Calu3 (cell line): ENCODE results near the gene MRPS10. TPM values are rescaled to one million over a fixed set of nuclear protein-coding genes. Genes with fewer than 3 reads are reported as not detected.

Source experiments
- BruUV-seq: library from RNA; stranded (reverse); fragments of 400-500 nt; replicated peaks from 2 replicates; lab custom pipeline; 2021; lab: Mats Ljungman, UMichigan
- CTCF ChIA-PET: fragments of 300-600 bp; sonication (Branson Sonifier 250); formaldehyde crosslinking; loops from one replicate; lab custom pipeline; 2022; ENCODE audit warnings: antibody characterized with exemption; lab: Charles Lee
- DNase-seq: peaks from one replicate; pipeline ENCODE4 v3.0.0; 2022
- H3K27ac Mint-ChIP-seq: one replicate; pipeline ENCODE4 v1.8.0; 2022; ENCODE audit warnings: mixed read lengths; ENCODE audit not compliant: unreplicated experiment
- H3K27me3 Mint-ChIP-seq: one replicate; pipeline ENCODE4 v1.8.0; 2022; ENCODE audit warnings: mixed read lengths; ENCODE audit not compliant: unreplicated experiment
- H3K36me3 Mint-ChIP-seq: one replicate; pipeline ENCODE4 v1.8.0; 2022; ENCODE audit warnings: mild to moderate bottlenecking, moderate library complexity, mixed read lengths; ENCODE audit not compliant: insufficient read depth, unreplicated experiment
- H3K4me1 Mint-ChIP-seq: one replicate; pipeline ENCODE4 v1.8.0; 2022; ENCODE audit warnings: mild to moderate bottlenecking, low read depth, mixed read lengths; ENCODE audit not compliant: unreplicated experiment
- H3K4me3 Mint-ChIP-seq: one replicate; pipeline ENCODE4 v1.8.0; 2022; ENCODE audit warnings: mild to moderate bottlenecking, low read depth, moderate library complexity, mixed read lengths; ENCODE audit not compliant: unreplicated experiment
- H3K9me3 Mint-ChIP-seq: one replicate; pipeline ENCODE4 v1.8.0; 2022; ENCODE audit warnings: low read depth, mixed read lengths; ENCODE audit not compliant: unreplicated experiment
- CTCF ChIP-seq: fragments of 200-600 bp; IDR thresholded peaks from one replicate; pipeline ENCODE4 v1.8.0; 2022; ENCODE audit warnings: antibody characterized with exemption; ENCODE audit not compliant: unreplicated experiment
- intact Hi-C: fragments of 100-400 bp; cut with micrococcal nuclease; formaldehyde crosslinking; loops from one replicate; pipeline ENCODE4 v1.10.0; 2022; ENCODE audit not compliant: unreplicated experiment
- total RNA-seq: library from RNA; stranded (reverse); gene quantifications from 2 replicates; pipeline ENCODE4 v1.2.3, GENCODE V29; 2022

Gene MRPS10
- total RNA-seq, 1 experiment from 2014 or later = 50.0 TPM

GRCh38 chr6:42239736-42240375 is 22.2 kb upstream of the MRPS10 start:
- Mint-ChIP-seq H3K9me3 (no peaks in the 10 kb centered on the region), H3K4me1 (peaks cover 19% of the 10 kb centered on the region), H3K27me3 (no peaks in the 10 kb centered on the region), H3K36me3 (no peaks in the 10 kb centered on the region), H3K4me3 (no peak overlapping the region), H3K27ac (no peak overlapping the region)
- BruUV-seq = no TSS peak
- TF ChIP-seq CTCF = no peak
- intact Hi-C loops = no loop called here
- DNase-seq = no peak
- CTCF ChIA-PET = interaction anchor here (0.9 to 1.7 kb wide), 5 partner anchors 10 to 308 kb away, joined by 3 to 6 read pairs (median 3); no protein-coding TSS in a partner anchor

GRCh38 chr6:42239333-42239732 is 21.7 kb upstream of the MRPS10 start:
- no peak for TF ChIP-seq CTCF
- no peak for DNase-seq
- CTCF ChIA-PET = interaction anchor here (0.6 to 1.7 kb wide), 6 partner anchors 9 to 1321 kb away, joined by 3 to 6 read pairs (median 4); no protein-coding TSS in a partner anchor
- peaks cover 19% of the 10 kb centered on the region for H3K4me1 Mint-ChIP-seq
- H3K36me3 Mint-ChIP-seq = no peaks in the 10 kb centered on the region
- H3K27ac Mint-ChIP-seq = no peak overlapping the region
- BruUV-seq = no TSS peak
- no peaks in the 10 kb centered on the region for H3K9me3 Mint-ChIP-seq
- intact Hi-C loops = no loop called here
- H3K4me3 Mint-ChIP-seq = no peak overlapping the region
- no peaks in the 10 kb centered on the region for H3K27me3 Mint-ChIP-seq

GRCh38 chr6:42237857-42238256 is 20.2 kb upstream of the MRPS10 start:
- H3K4me1 Mint-ChIP-seq = peaks cover 19% of the 10 kb centered on the region
- no peaks in the 10 kb centered on the region for H3K27me3 Mint-ChIP-seq
- intact Hi-C loops = no loop called here
- no peak overlapping the region for H3K4me3 Mint-ChIP-seq
- no peaks in the 10 kb centered on the region for H3K36me3 Mint-ChIP-seq
- BruUV-seq = no TSS peak
- no peak for TF ChIP-seq CTCF
- no peak for DNase-seq
- no peak overlapping the region for H3K27ac Mint-ChIP-seq
- H3K9me3 Mint-ChIP-seq = no peaks in the 10 kb centered on the region
- CTCF ChIA-PET = no interaction called here

GRCh38 chr6:42236682-42237473 is 19.2 kb upstream of the MRPS10 start:
- no TSS peak for BruUV-seq
- no peaks in the 10 kb centered on the region for H3K27me3 Mint-ChIP-seq
- intact Hi-C loops = no loop called here
- CTCF ChIA-PET = no interaction called here
- no peaks in the 10 kb centered on the region for H3K9me3 Mint-ChIP-seq
- peaks cover 19% of the 10 kb centered on the region for H3K4me1 Mint-ChIP-seq
- H3K36me3 Mint-ChIP-seq = no peaks in the 10 kb centered on the region
- no peak for TF ChIP-seq CTCF
- no peak overlapping the region for H3K27ac Mint-ChIP-seq
- DNase-seq = no peak
- H3K4me3 Mint-ChIP-seq = no peak overlapping the region
